ENCODE measurements around the gene SHROOM3.

GRCh38 chr4:76652389-76652788 lies 217.4 kb downstream of the SHROOM3 start:
- TF ChIP-seq POLR2A (IDR thresholded peaks at IDR 0.05; ENCODE audit: low read length): no peak
- TF ChIP-seq GATA1 (IDR thresholded peaks at IDR 0.05; ENCODE audit: low read depth, low read length): no peak

All from erythroblast (primary cell).